Measurements from ENCODE around the gene STRIT1.

GRCh38 chr3:155316426-155316825 is 22.9 kb upstream of the STRIT1 start:
- TF ChIP-seq POLR2A (IDR thresholded peaks at IDR 0.05) (no peak), CTCF (IDR thresholded peaks at IDR 0.05) (no peak)

Data from esophagus squamous epithelium (tissue), 4 donors.